SKM-1 (cell line): ENCODE data around the gene SH3PXD2A.

Source experiments
- DNase-seq: peaks from one replicate; lab custom pipeline; 2025; ENCODE audit not compliant: unreplicated experiment; lab: John Stamatoyannopoulos, UW

The SH3PXD2A gene

DNA sequence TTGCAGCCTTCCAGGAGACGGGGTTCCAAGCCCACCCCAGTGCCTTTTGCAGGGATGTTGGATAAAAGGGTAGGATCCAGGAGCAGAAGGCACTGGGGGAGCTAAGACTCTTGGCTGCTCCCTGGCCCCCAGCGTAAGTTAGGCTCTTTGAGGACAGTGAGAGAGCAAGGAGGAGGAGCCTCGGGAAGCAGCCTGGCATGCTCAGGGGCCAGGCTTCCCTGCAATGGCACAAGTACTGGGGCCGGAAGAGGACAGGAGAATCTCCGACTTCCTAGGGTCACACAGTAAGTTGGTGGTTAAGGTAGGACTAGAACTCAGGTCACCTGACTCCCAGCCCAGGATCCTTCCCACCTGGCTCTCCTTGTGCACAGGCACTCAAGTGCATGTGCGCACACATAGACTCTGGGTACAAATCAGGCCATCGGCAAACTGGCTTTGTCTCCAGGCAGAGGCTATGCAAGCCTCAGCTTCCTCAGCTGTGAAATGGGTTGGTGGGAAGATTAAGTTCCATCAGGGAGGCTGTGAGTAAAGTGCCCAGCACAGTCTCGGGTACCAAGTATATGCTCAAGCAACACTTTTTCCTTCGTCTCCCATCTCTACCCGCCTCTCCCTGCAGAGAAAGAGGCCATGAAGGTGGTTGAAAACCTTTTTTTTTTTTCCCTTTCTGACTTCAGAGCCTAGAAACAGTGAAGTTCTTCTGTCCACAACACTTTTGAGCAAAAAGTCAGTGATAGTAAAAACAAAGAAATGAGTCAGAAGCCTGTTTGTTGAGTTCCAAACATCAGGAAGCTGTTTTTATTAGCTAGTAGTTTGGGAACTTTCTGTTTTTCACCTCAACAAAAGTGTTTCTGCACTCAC, 282.8 kb downstream of the SH3PXD2A start:
- no peak for DNase-seq

DNA sequence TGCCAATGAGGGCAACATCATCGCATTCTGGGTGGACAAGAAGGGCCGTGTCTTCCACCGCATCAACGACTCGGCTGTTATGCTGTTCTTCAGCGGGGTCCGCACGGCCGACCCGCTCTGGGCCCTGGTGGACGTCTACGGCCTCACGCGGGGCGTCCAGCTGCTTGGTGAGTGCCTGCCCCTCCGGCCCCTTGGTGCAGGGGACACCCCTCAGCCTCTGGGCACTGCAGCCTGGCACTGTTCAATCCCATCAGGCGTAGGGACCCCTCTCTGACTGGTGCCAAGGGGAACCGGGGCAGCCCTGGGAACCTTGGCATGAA, 283.8 kb downstream of the SH3PXD2A start:
- no peak for DNase-seq

DNA sequence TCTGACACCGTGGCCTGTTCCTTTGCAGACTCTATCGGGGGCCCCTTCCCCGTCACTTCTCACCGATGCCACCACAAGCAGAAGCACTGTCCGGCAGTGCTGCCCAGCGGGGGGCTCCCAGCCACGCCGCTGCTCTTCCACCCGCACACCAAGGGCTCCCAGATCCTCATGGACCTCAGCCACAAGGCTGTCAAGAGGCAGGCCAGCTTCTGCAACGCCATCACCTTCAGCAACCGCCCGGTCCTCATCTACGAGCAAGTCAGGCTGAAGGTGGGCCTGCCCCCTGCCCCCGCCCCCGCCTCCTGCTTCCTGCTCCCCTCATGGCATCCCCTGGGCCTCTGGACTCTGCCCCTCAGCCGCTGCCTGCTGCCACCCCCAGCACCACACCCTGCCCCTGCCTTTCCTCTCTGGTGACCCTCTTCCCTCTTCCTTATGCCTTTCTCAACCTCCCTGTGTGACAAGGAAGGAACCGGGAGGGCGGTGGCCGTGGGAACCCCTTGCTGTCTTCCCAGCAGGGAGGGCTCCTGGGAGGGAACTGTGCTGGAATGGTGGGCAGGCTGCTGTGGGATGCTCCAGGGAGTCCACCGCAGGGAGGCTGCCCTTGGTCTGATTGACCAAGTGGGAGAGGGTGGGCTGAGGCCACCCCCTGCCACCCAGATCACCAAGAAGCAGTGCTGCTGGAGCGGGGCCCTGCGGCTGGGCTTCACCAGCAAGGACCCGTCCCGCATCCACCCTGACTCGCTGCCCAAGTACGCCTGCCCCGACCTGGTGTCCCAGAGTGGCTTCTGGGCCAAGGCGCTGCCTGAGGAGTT, 284.3 kb downstream of the SH3PXD2A start:
- DNase-seq: no peak

DNA sequence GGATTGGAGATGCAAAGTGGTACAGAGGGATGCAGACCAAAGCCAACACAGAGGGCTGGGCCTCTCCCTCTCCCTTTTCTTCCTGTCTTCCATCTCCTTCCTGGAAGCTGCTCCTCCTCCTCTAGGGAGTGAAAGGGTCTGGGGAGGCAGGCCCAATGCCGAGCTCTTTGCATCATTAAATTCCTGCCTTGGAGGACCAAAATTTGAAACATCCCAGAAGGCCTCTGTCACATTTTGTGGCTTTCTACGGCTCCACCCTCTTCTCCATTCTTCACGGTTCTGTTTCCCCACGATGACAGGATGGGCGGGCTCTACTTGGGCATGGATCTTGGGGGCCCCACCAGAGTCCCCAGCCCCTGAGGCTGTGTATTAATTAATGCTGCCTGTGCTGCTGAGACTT, 285.5 kb downstream of the SH3PXD2A start:
- no peak for DNase-seq

DNA sequence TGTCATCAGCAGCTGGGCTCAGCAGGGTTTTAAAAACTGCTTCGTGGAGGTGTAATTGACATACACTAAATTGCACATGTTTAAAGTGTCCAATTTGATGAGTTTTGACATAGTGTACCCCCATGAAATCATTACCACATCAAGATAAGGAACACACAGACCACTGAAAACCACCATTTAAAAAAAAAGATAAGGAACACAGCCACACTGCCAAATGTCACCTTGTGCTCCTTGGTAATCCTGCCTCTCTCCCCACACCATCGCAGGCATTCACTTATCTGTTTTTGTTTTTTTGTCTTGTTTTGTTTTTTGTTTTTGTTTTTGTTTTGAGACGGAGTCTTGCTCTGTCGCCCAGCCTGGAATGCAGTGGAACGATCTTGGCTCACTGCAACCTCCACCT, 286.9 kb downstream of the SH3PXD2A start:
- no peak for DNase-seq

DNA sequence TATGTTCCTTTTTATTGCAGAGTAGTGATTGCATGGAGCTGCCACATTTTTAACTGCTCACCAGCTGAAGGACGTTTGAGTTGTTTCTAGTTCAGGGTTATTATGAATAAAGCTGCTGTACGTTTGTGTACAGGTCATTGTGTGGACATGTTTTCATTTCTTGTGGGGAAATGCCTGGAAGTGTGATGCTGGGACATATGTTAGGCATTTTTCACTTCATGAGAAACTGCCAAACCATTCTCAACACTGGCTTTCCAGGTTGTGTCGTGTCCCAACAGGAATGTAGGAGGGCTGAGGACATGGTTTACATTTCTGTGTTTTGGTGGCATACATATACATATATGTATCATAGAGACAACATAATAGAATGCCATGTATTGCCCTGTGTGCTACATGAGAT, 288.8 kb downstream of the SH3PXD2A start:
- no peak for DNase-seq

DNA sequence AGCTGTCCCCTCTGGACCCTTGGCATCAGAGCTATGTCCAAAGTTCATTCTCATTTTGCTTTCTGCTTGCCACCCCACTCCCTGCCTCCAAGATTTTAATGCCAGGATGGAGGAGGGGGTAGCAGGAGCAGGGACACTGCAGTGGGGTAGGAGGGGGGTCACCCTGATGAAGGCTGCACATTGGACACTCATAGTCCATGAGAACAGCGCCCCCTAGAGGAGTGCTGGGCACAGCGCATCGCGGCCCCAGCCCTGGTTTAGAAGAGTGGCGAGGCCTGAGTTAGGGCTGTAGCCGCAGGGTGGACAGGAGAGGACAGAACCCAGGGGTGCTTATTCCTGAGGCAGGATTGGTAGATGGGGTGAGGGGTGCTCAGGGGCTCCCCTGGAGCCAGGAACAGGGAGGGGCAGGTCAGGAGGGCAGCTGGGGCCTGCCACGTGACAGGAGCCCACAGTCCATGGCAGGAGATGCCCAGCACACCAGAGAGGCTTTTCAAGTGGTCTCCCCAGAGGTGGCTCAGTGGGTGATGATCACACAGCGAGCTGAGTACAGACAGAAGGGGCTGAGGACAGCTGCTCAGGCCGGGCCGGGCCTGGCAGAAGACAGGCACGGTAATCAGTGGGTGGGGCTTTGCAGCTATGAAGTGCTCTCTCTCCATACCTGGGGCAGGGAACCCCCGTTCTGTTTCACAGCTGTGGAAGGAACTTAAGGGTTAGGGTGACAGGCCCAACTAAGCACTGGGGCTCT, 290.4 kb downstream of the SH3PXD2A start:
- DNase-seq: peak; percentile 20

DNA sequence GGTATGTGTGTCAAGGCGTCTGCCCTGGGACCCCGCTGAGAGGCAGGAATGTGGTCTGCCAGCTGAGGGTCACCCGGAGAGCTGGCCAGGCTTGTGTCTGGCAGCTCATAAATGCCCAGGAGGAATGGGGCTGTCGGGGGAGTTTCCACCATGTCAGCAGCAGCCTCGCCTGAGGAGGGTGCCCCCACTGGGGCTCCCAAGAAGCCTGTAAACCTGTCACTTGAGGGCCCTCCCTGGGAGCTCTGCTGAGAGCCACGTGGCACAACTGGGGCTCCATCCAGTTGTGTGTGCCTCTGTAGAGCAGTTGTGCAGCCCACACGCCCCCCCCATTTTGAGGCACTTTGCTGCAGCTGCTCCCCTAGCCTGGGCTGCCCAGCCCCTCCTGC, 291.3 kb downstream of the SH3PXD2A start:
- no peak for DNase-seq

DNA sequence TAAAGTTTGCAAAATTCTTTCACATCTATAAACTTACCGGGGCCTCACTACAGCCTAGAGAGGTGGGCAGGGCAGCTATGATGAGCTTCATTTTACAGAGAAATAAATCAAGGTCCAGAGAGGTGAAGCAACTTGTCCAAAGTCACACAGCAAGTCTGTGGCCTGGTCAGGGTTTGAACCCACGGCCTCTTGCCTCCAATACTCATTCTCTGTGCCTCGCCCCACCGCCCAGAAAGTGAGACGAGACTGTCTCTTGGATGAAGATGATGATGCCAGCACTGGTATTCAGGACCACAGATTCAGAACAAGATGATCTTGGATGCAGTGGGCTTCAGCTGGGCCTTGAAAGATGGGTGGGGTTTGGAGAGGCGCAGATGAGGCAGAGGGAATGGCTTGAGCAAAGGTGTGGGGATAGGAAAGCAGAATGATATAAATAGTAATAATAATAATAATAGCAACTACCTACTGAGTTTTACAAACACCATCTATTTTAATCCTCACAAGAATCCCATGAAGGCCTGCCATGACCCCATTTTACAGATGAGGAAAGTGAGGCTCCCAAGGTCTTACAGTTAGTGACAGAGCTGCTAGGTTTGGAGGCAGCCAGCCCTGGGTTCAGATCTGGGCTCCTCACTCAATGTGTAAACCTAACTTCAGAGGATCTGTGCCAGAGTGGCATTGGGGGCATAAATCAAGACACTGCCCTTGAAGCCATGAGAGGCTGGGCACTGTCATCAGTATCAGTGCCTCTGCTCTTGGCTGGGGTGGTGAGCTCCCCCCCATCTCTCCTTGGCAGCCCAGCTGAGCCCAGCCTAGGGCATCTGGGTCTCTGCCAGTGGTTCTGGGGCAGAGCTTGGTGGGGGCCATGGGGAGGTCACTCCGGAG, 291.9 kb downstream of the SH3PXD2A start:
- DNase-seq: no peak

DNA sequence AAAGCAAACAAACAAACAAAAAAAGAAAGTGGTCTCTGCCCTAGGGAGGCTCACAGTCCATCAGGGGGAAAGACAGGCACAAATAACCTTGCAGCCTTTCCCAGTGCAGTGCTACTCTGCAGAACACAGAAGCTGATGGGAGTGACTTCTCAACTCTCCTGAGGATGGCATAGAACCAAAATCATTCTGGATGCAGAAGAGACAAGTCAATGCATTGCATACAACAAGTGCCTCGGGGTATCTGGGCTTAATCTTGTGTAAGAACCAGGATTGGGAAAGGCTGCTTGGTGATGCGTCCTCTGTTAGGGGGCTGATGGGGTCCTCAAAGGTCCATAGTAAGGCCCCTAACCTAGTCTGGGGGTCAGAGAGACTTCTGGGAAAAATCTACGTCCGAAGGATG, 293.0 kb downstream of the SH3PXD2A start:
- DNase-seq: no peak

DNA sequence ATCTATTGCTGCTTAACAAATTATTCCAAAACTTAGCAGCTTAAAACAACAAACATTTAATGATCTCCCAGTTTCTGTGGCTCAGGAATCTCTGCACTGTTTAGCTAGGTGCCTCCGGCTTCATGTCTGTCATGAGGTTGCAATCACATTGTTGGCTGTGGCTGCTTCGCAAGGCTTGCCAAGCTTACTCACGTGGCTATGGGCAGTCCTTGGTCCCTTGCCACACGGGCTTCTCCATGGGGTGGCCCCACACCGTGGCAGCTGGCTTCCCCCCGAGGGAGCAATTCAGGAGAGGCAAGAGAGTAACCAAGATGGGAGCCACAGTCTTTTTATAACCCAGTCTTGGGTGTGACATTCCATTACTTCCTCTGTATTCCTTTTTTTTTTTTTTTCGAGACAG, 294.5 kb downstream of the SH3PXD2A start:
- DNase-seq: no peak

DNA sequence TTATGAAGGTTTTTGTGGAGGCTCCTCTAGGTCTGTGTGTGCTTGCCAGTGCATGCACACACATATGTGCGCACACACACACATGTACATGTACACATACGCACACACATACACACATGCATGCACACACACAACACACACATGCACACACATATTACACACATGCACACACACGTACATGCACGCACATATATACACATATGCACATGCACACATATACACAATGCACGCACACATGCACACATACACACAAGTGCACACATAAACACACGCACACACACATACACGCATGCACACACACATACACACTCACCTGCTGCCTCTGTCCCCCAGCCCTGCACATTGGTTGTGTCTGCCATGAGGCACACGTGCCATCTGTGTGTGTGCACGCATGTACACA, 295.6 kb downstream of the SH3PXD2A start:
- no peak for DNase-seq

DNA sequence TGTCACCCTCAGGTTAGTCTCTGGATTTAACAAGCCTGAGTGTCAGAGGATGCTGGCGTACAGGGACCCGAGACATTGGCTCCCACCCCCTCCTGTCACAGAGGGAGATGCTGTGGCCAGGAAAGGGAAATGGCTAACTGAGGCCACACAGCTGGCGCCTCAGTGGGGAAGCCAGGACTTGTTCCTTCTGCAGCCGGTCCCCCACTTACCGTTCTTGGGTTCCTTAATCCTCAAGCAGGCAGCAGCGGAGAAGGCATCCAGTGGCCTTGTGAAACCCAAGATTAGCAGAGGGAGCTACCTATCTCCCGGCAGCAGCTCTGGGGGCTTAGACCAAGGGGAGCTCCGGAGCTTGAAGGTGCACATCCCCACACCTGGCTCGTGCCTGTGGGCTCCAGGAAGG, 296.5 kb downstream of the SH3PXD2A start:
- peak; percentile 38 for DNase-seq

DNA sequence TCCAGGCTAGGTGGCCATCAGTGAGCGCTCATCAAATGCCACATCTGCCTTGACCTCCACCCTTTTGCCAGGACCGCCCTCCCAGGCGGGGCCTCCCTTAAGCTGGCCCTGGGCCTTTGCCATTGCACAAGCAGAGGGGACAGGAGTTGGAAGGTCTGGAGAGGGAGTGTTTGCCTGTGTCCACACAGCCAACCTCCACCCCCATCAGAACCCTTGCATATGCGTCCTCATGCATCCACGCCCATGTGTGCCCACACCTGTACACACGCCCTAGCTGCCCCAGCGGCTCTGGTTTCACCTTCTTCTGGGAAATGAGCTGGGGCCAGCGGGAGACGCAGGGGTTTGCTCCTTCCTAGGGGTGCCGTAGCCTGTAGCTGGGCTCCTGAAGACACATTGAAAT, 297.9 kb downstream of the SH3PXD2A start:
- no peak for DNase-seq

DNA sequence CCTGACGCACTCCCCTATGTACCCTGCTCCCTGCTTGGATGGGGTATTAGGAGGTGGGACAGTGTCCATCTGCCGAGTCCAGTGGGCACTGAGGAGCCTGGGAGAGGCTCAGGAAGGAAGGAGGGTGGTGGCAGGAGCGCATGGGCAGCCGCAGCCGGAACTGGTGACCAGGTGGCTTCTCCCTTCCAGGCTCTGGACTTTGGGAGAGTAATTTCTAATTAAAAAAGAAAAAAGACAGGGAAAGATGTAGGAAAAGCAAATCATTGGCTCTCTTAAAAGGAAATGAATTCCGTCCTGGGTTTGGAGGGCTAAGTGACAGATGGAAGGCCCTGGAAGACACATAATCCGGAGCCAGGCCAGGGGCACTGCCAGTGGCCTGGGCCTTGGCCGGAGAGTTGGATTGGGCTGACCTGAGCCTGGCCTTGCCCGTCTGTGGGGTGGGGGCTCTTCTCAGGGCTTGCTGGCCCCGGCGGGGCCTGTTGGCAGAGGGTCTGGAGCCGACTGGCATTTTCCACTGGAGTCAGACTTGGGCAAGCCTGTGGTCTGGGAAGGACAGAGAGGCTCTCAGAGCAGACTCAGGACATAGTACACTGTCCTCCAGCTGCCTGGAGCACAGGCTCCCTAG, 298.9 kb downstream of the SH3PXD2A start:
- no peak for DNase-seq

DNA sequence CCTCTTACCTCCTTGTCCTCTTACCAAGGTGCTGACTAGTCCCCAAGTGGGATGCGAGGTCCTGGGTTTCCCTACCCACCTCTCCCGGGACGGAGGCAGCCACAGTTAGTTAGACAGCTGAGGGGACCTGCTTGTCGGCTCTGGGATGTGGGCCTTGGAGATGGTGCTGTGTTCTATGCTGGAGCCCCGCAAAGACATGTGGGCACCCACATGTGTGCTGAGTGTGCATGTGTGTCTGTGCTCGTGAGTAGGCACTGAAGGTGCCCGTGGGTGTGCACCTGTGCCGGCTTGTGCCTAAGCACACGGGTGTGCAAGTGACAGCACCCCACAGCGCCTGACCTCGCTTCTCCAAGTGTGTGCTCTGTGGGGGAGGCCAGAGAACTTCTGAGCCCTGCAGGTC, 299.7 kb downstream of the SH3PXD2A start:
- DNase-seq: no peak

DNA sequence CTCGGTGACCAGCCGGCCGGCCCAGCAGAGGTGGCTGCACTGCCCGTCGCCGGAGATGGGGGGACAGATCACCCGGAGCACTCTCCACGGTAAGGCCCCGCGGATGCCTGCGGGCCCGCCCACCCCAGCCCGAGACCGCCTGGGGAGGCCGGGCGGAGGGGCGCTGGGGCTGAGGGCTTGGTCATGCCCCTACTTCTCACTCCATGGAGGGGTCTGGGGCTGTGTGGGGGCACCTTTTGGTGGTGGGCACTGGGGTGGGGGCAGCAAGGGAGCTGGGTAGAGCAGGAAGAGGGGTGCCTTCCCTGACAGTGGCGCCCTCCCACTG, 300.1 kb downstream of the SH3PXD2A start:
- no peak for DNase-seq

DNA sequence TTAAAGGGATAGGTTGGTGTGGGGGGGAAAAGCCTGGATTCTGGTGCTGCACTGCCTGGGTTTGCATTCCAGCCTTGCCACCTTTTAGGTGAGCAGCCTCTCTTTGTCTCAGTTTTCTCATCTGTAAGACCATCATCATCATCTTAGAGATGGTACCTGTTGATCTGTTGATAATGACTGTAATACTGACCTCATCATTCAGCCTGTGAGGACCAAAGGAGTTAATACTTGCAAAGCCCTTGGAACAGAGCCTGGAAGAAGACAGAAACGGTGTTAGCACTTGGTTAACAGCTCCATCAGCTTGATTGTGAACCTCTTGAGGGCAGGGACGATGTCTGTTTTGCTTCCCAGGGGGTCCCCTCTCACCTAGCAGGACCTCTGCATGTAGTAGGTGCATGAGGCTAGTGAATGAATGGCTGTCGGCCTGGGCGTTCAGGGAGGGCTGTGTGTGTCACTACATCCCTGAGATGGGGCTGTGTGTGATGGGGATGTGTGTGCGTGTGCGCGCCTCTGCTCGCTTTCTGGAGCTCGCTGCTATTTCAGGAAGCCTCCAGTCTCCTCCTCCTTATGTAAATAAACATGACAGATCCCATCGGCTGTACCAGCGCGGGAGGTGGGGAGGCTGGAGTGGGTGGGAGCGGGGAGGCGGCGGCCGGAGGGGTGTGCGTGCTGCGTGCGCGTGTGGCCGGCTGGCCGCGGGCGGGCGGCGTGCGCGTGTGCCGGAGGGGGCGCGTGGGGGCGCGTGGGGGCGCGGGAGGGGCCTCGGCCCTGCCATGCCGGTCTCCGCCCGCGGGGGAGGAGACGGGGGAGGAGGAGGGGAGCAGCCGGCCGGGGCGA, 300.7 kb downstream of the SH3PXD2A start:
- DNase-seq: no peak

DNA sequence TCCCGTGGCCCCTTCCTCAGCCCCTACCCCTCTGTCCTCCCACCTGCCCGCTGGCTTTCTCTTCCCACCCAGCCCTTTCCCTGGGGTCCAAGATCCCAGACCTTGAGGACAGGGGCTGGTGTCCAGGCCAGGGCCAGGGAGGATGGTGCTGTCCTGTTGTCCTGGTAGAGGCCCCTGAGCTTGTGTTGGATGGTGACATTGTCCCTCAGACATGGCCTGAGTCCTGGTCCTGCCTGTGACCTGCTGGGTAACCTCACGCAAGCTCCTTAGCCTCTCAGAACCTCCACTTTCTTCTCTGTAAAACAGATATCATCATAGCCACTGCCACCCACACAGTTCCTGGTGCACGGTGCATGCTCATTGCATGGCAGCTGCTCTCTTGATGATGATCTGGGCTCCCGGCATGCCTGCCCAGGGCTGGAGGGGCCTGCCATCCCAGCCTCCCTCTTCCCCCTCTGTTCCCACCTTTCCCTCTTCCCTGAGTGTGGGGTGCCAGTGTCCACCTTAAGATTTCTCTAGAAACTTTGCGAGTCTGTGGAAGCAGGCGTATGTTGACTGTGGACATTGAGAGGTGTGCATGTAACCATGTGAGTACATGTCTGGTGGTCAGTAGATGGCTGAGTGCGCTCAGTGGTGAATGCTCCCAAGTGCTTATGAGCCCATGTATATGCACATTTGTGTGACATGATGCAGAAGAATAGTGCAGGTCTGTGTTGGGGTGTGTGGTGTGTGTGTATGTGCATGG, 301.5 kb downstream of the SH3PXD2A start:
- no peak for DNase-seq
